HG02885 (cell line): ENCODE data around the gene MID1.

Source experiments
- ATAC-seq: cut with Tn5 transposase; IDR thresholded peaks from one replicate; pipeline ENCODE4 v1.9.1; 2021; ENCODE audit warnings: mild to moderate bottlenecking; ENCODE audit not compliant: unreplicated experiment, poor library complexity

Gene MID1

DNA sequence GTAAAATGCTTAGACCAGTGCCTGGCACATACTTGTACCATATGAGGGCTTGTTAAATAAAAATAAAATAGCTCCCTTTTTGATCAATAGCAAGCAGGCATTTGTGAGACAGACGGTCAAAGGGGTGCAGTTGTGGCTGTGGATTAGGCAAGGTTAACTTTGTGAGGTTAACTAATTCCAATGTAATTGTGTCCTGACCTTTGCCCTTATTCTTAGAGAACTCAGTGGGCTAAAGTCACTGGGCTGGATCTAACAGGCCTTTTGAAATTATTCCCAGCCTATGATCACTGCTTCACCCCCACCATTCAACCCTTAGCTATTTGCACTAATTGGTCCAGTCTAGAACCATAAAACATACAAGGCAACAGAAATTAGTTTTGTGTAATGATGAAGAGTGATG lies 166.4 kb downstream of the MID1 start:
- no peak for ATAC-seq

DNA sequence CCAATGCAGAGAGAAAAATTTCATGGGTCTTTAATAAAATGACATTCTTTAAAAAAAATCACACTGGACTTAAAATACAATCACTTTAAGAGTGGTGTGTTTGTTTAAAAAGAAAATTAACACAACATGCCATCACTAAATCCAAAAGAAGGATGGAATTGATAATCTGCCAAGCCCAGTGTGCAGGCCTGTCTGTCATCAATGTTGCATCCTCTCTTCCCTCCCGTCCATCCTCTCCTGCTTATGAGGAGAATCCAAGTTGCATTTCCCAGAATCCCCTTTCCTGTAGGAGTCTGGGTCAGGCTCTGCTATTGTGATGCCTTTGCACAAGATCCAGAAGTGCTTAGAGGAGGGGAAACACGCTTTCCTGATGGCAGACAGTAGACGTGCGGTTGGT lies 169.4 kb downstream of the MID1 start:
- ATAC-seq: no peak

DNA sequence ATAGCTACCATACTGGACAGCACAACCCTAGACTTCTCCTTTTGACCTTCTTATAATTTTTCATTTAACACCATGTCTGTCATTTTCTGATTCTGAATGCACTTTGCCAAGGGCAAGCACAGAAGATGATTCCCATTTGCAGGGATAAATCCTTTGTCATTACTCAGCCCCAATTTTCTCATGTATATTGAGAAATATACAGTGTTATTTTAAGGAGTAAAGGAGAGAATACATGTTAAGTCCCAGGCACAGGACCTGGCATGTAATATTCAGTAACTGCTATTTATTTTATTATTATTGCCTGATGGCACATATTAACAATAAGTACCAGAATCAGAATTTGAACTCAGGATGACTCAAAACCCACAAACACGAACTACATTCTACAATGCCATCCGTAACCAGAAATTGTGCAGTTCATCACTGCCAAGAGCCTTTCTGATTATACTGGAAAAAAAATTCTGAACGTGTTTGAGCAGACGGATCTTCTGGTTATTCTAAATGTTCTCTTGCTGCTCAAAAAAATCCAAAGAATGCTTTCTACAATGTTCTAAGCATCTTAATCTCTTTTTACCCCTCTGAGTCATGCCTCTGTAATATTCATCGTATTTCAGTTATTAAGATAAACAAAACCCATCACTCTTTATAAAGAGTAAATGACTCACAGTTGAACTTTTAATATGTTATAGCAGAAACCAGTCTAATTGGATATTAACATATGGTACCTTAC lies 170.0 kb downstream of the MID1 start:
- ATAC-seq: no peak

DNA sequence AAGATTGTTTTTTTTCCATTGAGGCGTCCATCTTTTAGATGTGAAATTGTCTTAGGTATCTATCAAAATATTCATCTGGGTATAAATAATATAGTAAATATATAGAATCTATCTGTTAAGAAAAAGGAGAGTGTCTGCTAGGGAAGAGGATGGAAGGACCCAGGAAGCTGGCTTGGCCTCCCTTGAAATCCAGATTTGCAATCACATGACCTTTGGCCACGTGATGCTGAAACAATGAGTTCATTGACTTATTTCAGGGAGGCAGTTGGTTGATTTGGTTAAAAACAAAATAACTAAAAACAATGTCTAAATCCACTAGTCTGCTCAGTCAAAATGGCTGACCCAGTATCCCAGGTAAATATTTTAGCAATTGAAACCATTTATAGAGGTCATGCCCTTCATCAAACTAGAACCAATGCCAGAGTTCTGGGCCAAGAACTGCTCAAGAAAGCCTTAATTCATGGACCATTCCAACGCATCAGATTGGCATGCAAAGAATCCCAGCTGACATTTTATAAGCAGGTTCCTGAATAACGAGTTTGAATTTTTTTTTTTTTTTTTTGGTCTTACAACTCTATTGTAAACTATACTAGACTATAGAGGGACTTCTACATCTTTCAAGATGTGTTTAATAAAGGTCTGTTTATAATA lies 172.7 kb downstream of the MID1 start:
- ATAC-seq: no peak

DNA sequence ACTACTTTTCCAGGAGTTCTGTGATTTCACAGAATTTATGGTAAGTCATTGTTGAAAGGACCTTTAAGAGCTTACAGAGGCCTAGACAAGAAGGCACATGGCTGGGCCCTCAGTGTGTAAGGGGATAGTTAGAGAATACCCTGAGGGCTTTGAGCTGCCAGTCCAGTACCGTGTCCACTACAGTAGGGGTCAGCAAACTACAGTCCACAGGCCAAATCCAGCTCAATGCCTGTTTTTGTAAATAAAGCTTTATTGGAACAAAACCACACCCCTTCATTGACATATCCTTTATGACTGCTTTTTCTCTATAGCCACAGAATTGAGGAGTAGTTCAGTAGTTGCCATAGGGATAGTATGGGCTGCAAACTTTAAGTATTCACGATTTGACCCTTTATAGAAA lies 176.2 kb downstream of the MID1 start:
- no peak for ATAC-seq

DNA sequence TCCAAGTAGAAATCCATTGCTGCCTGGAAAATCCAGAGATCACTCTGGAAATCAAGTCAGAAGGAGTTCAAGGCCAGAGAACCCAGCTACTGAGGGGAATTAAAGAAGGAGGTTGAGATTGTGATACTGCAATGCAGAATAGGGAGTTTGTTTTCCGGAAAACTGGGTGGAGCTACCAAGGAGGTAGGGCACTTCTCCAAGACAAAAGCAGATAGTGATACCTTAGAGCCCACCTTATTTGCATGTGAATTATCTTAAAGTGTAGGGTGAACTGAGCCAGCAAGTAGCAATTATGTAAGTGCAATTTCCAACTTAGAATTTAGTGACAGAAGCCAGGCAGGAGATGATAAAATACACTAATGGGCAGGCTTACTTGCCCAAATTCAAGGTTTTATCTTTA lies 178.9 kb downstream of the MID1 start:
- ATAC-seq: no peak

DNA sequence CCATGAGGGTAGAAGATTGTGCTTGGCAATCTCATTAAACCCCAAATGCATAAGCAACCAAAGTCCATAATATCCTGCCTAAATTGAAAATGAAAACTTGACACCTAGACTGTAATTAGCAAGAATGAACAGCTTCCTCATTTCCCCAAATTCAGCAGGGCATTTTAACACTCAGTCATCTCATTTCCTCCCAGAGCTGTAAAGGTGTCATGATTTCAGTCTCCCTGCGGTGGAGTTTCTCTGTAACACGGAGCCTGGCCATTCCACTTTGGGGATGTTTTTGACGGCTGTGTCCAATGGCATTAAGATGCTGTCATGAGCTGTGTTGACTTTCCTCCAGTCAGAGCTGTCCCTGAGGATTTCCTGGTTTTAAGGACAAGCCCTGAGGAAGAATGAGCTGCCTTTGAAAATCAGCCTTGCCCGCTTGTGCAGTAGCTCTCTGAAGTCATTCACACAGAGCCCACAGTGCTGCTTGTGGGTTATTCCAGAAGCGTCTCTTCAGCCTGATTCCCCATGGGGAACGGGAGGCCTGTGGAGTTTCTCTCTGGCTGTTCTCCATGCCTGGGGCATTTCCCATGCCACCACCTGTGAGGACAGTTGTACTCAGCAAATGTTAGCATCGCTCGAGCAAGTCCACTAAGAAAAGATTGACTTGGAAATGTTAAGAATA lies 187.0 kb downstream of the MID1 start:
- no peak for ATAC-seq

DNA sequence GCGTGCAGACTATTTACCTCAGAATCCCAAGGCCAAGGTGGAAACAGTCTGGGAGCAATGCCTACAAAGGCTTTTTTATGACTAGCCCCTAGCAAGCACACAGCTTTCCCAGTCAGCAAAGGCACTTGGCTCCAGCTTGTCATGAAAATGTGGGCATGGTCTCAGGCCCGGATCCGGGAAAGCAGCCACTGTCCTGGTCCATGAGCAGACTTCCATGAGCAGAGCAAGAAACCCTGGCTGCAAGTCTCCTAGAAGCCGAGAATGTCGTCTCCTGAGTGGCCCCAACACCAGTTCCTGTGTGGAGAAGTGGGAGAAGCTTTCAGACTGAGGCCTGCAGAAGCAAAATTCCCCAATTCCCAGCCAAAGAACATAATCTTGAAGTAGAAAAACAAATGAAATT lies 190.5 kb downstream of the MID1 start:
- ATAC-seq: no peak

DNA sequence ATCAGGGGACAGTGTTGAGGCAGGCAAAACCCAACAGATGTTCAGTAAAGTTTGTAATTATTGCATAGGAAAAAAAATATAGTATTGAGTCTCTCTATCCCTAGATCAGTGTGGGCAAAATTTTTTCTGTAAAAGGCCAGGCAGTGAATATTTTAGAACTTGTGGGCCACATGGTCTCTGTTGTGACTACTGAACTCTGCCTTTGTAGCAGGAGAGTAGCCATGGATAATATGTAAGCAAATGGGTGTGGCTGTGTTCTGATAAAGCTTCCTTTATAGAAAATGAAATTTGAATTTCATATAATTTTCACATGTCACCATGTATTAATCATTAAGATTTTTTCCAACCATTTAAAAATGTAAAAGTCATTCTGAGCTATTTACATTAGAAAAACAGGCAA lies 193.1 kb downstream of the MID1 start:
- no peak for ATAC-seq

DNA sequence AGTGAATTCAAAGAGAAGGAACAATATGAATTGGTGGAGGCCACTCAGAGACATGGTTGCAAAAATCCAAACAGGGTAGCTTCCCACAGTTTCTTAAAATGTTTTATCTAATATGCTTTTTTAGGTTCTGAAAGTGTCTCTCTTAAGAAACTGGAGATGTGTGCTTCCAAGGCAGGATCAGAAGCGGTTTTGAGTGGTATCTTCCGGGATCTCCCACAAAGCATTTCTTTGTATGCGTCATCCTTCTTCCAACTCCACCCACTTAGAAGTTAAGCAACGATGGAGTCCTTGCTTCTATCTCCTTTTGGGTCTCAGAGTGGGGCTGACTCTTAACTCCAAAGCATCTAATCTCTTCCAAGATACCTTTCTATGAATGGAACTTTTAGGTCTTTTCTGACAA lies 196.7 kb downstream of the MID1 start:
- ATAC-seq: no peak

DNA sequence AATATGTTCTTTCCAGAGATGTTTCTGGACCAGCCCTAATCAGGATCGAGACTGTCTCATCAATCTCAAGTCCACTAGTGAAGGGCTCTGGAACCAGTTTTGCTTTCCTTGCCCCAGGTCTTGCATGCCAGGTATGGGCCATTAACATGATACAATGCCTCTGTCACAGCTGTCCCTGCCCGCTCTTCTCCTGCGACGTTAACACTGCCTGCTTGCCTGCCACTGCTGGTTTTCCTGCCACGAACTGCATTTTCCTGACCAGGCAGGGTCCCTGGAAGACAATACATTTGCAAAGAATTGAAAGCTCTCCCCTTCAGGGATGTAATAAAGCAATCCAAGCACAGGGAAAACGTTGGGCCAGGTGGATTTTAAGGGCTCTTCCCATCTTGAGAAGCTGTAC lies 200.3 kb downstream of the MID1 start:
- ATAC-seq: no peak

DNA sequence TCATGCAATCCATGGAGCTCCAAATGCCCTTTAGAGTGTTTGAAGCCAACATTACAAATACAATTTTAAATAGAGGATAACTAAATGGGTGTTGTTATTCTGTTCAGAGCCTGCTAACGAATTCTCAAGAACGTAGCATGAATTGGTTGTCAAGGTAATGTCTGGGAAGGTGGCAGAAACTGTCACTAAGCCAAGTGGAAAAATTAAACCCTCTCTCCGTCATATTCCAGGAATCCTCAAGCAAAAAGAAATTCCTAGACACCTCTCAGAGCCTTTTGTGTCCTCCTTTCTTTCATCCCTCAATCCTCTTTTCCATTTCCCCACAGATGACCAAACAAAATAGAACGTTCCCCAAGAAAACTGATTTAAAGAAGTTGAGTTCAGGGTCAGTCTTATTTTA lies 204.0 kb downstream of the MID1 start:
- ATAC-seq: no peak

DNA sequence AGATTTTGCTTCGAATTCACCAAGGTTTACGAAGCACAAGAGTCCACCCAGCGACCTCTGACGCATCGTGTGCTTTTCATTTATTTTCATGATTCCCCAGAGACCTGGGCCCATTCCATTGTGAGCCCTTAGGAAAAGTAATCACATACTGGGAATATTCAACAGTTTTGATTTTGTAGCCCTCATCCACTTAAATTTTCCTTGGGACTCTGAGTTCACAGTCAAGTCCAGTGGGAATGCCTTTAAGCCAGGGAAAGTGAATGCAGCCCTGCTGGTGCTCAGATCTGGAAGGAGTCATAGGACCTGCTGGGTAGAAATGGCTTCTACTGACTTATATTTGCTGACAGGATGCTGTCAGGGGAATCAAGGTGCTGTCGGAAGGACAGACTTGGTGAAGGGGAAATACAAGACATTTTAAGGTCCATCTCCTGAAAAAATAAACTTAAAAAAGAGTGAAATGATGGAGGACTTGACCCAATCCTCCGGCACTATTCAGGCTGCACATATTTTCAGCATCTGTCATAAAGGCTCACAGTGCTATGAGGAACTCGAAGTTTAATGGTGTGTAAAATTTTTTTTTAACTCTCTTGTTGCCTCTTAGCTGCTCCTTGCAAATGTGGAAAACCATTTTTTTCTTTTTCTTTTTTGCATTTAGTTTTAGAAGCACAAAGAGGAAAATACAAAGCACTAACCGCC lies 204.9 kb downstream of the MID1 start:
- no peak for ATAC-seq

DNA sequence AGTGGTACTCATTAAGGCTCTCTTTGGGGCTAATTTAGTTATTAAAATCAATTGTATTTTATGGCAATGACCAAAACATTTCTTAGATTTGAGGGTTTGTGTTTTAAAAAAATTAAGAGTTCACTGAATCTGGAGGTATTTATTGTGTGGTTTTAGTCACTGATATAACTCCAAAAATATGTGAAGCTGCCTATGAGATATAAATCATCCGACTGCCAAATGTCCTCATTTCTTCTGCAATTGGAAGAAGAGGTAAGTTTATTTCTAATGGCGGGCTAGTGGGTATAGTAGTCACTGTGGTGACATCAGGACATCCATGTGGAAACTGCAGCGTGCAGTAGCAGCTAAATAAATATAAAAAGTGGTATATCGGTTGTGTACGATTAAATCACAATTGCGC lies 205.5 kb downstream of the MID1 start:
- ATAC-seq: no peak

DNA sequence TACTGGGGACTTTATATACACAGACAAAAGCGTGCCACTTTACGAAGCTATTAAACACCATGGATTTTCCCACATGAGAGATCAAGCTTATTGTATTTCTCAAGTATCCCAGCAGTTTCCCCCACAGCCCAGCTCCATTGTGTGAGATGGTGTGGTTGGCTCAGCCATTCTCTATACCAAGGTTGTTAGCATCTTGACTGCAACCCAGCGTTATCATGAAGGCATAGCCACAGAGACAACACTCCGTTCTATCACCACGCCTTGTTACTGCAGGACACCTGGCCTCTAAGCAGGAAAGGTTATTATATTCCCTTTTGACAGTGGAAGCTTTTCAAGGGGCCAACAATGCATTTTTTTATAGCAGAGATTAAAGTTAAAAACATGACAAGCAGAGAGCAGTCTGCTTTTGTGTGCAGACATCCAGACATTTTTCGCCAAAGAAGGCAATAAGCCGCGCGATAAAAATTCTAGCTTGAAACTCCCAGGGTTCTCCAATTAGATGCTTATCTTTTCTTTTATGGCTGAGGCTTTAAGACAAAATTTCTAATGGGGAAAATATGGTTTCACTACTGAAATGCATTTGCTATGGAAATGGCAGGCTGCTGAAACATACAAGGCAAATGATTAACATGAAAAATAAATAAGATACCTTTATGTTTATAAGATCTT lies 206.1 kb downstream of the MID1 start:
- no peak for ATAC-seq

DNA sequence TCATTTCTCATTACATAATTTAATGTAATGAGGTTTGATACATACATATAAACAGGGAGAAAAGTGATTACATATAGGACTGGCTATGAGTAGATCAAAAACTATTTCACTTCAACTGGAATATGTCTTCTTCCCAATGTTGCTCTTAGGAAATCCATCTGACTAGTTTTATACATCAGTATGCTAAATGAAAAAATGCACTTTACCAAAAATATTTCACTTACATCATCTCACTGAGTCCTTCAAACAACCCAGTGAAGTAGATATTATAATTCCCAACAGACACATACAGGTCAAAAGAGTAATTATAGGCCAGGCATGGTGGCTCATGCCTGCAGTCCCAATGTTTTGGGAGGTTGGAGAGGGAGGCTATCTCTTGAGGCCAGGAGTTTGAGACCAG lies 215.9 kb downstream of the MID1 start:
- no peak for ATAC-seq

DNA sequence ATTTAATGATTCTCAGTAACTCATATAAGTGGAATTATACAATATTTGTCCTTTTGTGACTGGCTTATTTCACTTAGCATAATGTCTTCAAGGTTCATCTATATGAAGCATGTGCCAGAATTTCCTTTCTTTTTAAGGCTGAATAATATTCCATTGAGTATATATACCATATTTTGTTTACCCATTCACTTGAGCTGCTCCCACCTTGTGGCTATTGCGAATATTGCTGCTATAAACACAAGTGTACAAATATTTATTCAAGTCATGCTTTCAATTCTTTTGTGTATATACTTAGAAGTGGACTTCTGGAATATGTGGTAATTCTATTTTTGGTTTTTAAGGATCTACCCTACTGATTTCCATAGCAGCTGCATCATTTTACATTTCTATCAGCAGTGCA lies 219.1 kb downstream of the MID1 start:
- ATAC-seq: no peak

DNA sequence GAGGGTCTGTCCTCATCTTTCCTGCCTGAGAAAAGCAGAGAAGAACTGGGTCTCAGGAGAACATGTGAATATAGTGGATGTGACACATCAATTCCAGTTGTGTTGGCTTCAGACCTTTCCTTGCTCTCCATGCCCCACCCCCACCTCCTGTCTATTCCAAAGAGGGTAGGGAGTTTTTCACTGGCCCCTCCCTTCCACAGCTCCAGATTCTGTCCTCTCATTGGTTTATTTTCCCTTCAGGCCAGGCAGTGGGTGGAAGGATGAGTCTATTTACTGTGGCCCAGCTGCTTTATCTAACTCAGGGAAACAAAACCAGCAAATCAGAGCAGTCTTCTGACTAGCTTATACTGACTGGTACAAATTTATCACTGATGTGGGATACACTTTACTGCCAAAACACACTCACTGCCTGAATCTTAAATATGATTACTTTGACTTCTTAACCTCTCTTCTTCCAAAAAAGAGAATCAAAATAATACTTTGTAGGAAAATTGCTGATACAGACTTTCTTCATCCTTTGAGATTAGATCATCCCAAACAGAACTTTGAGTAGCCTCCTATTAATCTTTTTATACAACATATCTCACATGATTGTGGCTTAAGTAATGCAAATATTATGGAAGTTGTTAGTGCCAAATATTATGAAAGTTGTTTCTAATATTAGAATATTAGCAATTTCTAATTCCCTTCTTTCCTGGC lies 221.2 kb downstream of the MID1 start:
- no peak for ATAC-seq

DNA sequence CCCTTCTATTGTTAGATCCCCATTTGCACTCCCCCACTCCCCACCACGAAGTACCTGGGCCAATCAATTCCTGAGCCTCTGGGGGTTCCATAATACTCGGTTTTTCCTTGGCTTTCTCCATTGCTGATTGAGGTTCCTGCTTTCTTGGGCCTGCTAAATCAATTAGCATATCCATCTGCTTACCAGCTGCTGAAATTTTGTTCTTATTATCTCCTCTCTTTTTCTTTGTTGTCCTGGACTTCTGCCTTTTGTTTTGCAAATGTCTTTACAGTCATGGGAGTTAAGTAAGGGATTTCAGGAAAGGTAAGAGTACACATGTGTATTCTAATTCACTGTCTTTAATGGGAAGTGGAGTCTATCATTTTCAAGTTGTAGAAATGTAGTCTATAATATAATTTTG lies 222.2 kb downstream of the MID1 start:
- ATAC-seq: no peak

DNA sequence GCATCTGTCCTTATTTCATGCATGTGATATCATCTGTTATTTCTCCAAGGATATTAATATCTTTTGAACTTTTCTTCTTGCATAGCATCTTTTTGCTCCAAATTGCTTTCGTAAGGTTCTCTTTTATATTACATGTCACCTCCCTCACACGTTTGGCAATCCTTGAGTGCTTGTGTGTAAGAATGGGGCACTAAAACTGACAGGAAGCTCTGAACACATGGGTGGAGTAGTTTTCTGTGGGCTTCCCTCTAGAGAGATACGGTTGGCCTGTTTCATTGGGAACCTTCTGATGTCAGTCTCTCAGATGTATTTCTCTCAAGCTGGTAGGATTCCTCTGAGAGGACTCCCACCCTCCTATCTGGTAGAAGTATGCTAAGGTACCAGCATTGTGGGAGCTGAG lies 223.0 kb downstream of the MID1 start:
- no peak for ATAC-seq
